ENCODE data around the gene TSPAN9. TPM values are rescaled to one million over a fixed set of nuclear protein-coding genes. Genes with fewer than 3 reads are reported as not detected.

The TSPAN9 gene
- total and polyA plus RNA-seq, 2 experiments from 2014 or later, result 6.0 to 31.5 TPM

GRCh38 chr12:3265406-3265805 lies 188.2 kb downstream of the TSPAN9 start (continued):
- TF ChIP-seq ZNF462 (CRISPR knock-in tag; IDR thresholded peaks at IDR 0.05) (no peak), EZH2 (IDR thresholded peaks at IDR 0.05; ENCODE audit: low read depth, unreplicated experiment) (no peak)

- Histone ChIP-seq H3K4me2 (no peak overlapping the region), H3K4me3 (no peak overlapping the region), H3K4me1 (ENCODE audit: insufficient read depth) (no peaks in the 10 kb centered on the region; the same call in none of the 2 replicates), H3K36me3 (ENCODE audit: insufficient read depth) (no peaks in the 10 kb centered on the region), H3K27me3 (ENCODE audit: insufficient read depth) (no peaks in the 10 kb centered on the region), H4K20me1 (replicated peaks; ENCODE audit: insufficient read depth) (no peaks in the 10 kb centered on the region; the same call in 1 of the 2 replicates), H2AFZ (no peak overlapping the region), H3K79me2 (replicated peaks; ENCODE audit: insufficient read depth) (no peaks in the 10 kb centered on the region), H3F3A (replicated peaks; ENCODE audit: low read depth) (no peaks in the 10 kb centered on the region), H3K9me2 (ENCODE audit: insufficient read depth) (no peaks in the 10 kb centered on the region), H3K27ac (ENCODE audit: low read depth) (no peak overlapping the region)
- peaks cover 25% of the 10 kb centered on the region for H3K4me1 Mint-ChIP-seq
- no peak overlapping the region for H3K4me3 Mint-ChIP-seq
- no peaks in the 10 kb centered on the region for H3K36me3 Mint-ChIP-seq (ENCODE audit: low read depth)
- H3K9me3 Mint-ChIP-seq, result no peaks in the 10 kb centered on the region
- no peak for DNase-seq (ENCODE audit: low spot score)
- no peak overlapping the region for H3K27ac Mint-ChIP-seq
- H3K27me3 Mint-ChIP-seq (ENCODE audit: insufficient read depth, low read depth, poor library complexity), result peaks cover 2% of the 10 kb centered on the region
- ATAC-seq, result no peak
- TF ChIP-seq EZH2 (IDR thresholded peaks at IDR 0.05; ENCODE audit: low read depth, unreplicated experiment), result no peak
- TF ChIP-seq CTCF (conservative IDR thresholded peaks at IDR 0.05; ENCODE audit: low read depth in 2 of 2), result no peak
- no peak for TF ChIP-seq ZNF462 (CRISPR knock-in tag; IDR thresholded peaks at IDR 0.05)
- TF ChIP-seq POLR2AphosphoS5 (IDR thresholded peaks at IDR 0.05; ENCODE audit: low read depth), result no peak
- no peak for TF ChIP-seq EZH2phosphoT487 (IDR thresholded peaks at IDR 0.05; ENCODE audit: unreplicated experiment)
- no peak for TF ChIP-seq CREB1 (CRISPR knock-in tag; IDR thresholded peaks at IDR 0.05; ENCODE audit: low read depth)
- no peak for TF ChIP-seq NANOG (IDR thresholded peaks at IDR 0.05; ENCODE audit: borderline replicate concordance)
- TF ChIP-seq STAT1 (IDR thresholded peaks at IDR 0.05; ENCODE audit: unreplicated experiment), result no peak
These were observed 189.5 kb downstream of the TSPAN9 start for GRCh38 chr12:3266638-3267037.
